Measurements from ENCODE around the gene MCTP2. TPM values are rescaled to one million over a fixed set of nuclear protein-coding genes. Genes with fewer than 3 reads are reported as not detected.

The MCTP2 gene
- total and polyA plus RNA-seq, 9 of the 15 experiments (the other 6 are each of a cell fraction or from before 2014, with no cell fraction given), result 0.07 TPM; not detected in 8

DNA sequence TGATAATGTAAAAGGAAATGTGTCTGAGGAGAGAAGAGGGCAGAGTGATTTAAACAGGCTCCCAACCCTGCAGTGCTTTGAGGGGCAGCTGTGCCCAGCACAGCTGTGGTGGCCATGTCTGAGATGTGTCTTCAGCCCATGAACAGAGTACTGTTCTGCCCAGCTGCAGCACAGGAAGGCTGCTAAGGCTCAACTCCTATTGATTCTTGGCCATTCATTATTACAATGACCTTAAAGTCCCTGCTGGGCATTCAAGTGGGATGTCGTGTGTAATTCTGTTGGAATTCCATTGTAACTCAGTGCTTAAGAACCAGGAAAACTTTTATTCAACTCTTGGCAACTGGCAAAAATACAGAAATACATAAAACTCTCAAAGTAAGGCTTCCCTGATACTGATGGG, 229.3 kb downstream of the MCTP2 start:
- in situ Hi-C loops (cut with MboI), result no loop called here
- 0% methylated on average over 1 of the region's 1 CpG for WGBS (ENCODE audit: insufficient coverage, low coverage, missing lambda C conversion rate)
- ChIA-PET CTCF (ENCODE audit: low intra/inter-chr PET ratio) (no interaction called here), POLR2A (no interaction called here)
- Histone ChIP-seq H3K4me3 (no peak overlapping the region), H3K9me3 (replicated peaks; ENCODE audit: control insufficient read depth, insufficient read depth, low read depth, low read length) (no peaks in the 10 kb centered on the region), H2AFZ (ENCODE audit: low read depth, low read length) (no peak overlapping the region), H3K4me2 (ENCODE audit: insufficient read depth, low read length) (no peak overlapping the region), H3K36me3 (ENCODE audit: control insufficient read depth, insufficient read depth, low read length) (no peaks in the 10 kb centered on the region), H3K27ac (ENCODE audit: extremely low read depth, low read depth, low read length) (no peak overlapping the region), H3K4me1 (replicated peaks in 1 of 2; ENCODE audit: control insufficient read depth in 2 of 2, insufficient read depth in 2 of 2, low read length in 2 of 2) (no peaks in the 10 kb centered on the region), H3K27me3 (ENCODE audit: control insufficient read depth in 2 of 2, insufficient read depth in 2 of 2, low read length in 2 of 2) (no peaks in the 10 kb centered on the region), H4K20me1 (replicated peaks; ENCODE audit: control insufficient read depth, insufficient read depth, low read length) (no peaks in the 10 kb centered on the region), H3K79me2 (ENCODE audit: control insufficient read depth, insufficient read depth, low read length) (no peaks in the 10 kb centered on the region), H3K9ac (ENCODE audit: insufficient read depth in 1 of 2, low read depth in 2 of 2, low read length in 2 of 2) (no peak overlapping the region), H3K9me1 (ENCODE audit: control insufficient read depth, insufficient read depth, low read length) (no peaks in the 10 kb centered on the region)
- BruUV-seq (replicated peaks), result no TSS peak
- ATAC-seq (no peak), DNase-seq (ENCODE audit: extremely low read depth in 1 of 4, low spot score in 3 of 4) (no peak), FAIRE-seq (no peak)
- TF ChIP-seq ZNF79 (CRISPR knock-in tag; IDR thresholded peaks at IDR 0.05; ENCODE audit: low read depth) (no peak), ZZZ3 (IDR thresholded peaks at IDR 0.05) (no peak), MIER1 (IDR thresholded peaks at IDR 0.05; ENCODE audit: low read depth) (no peak), ZNF551 (CRISPR knock-in tag; IDR thresholded peaks at IDR 0.05) (no peak), ELF1 (tag; IDR thresholded peaks at IDR 0.05) (no peak), BRD9 (IDR thresholded peaks at IDR 0.05; ENCODE audit: low read depth, partially characterized antibody) (no peak), SMARCB1 (IDR thresholded peaks at IDR 0.05; ENCODE audit: insufficient read length, low read depth) (no peak), ZNF41 (CRISPR knock-in tag; conservative IDR thresholded peaks at IDR 0.05) (no peak), BDP1 (IDR thresholded peaks at IDR 0.05; ENCODE audit: insufficient read depth, insufficient read length) (no peak), FOXA3 (CRISPR knock-in tag; conservative IDR thresholded peaks at IDR 0.05 in 1 of 2, IDR thresholded peaks at IDR 0.05 in 1 of 2) (no peak), NCOA6 (IDR thresholded peaks at IDR 0.05) (no peak), ZNF3 (CRISPR knock-in tag; IDR thresholded peaks at IDR 0.05) (no peak), ZNF134 (CRISPR knock-in tag; conservative IDR thresholded peaks at IDR 0.05) (no peak)
- TF ChIP-seq, protein P1, sequence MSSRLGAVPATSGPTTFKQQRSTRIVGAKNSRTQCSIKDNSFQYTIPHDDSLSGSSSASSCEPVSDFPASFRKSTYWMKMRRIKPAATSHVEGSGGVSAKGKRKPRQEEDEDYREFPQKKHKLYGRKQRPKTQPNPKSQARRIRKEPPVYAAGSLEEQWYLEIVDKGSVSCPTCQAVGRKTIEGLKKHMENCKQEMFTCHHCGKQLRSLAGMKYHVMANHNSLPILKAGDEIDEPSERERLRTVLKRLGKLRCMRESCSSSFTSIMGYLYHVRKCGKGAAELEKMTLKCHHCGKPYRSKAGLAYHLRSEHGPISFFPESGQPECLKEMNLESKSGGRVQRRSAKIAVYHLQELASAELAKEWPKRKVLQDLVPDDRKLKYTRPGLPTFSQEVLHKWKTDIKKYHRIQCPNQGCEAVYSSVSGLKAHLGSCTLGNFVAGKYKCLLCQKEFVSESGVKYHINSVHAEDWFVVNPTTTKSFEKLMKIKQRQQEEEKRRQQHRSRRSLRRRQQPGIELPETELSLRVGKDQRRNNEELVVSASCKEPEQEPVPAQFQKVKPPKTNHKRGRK (tag; IDR thresholded peaks at IDR 0.05), result no peak
- TF ChIP-seq, protein P2, sequence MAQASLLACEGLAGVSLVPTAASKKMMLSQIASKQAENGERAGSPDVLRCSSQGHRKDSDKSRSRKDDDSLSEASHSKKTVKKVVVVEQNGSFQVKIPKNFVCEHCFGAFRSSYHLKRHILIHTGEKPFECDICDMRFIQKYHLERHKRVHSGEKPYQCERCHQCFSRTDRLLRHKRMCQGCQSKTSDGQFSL (CRISPR knock-in tag; IDR thresholded peaks at IDR 0.05), result no peak
- TF ChIP-seq, protein P2 (tag; IDR thresholded peaks at IDR 0.05), result no peak
- intact Hi-C loops (cut with micrococcal nuclease), result no loop called here

All from K562 (cell line).